Ishikawa (cell line): ENCODE results near the gene MRPL43.

Experiments
- CEBPB ChIP-seq: IDR thresholded peaks from 2 replicates; pipeline ENCODE4 v1.6.1; 2012
- CREB1 ChIP-seq: IDR thresholded peaks from 2 replicates; pipeline ENCODE4 v1.6.1; 2012; ENCODE audit warnings: low read depth
- EGR1 ChIP-seq: IDR thresholded peaks from 2 replicates; pipeline ENCODE4 v1.6.1; 2012
- EP300 ChIP-seq: IDR thresholded peaks from 2 replicates; pipeline ENCODE4 v1.6.1; 2012; ENCODE audit warnings: borderline replicate concordance
- FOXM1 ChIP-seq: IDR thresholded peaks from 2 replicates; pipeline ENCODE4 v1.6.1; 2012; ENCODE audit warnings: low read depth, borderline replicate concordance
- MAX ChIP-seq: IDR thresholded peaks from 2 replicates; pipeline ENCODE4 v1.6.1; 2012
- NFIC ChIP-seq: IDR thresholded peaks from 2 replicates; pipeline ENCODE4 v1.6.1; 2012
- RAD21 ChIP-seq: IDR thresholded peaks from 2 replicates; pipeline ENCODE4 v1.6.1; 2012; ENCODE audit warnings: low read depth
- REST ChIP-seq: IDR thresholded peaks from 2 replicates; pipeline ENCODE4 v1.6.1; 2012; ENCODE audit warnings: low read depth, mild to moderate bottlenecking
- TAF1 ChIP-seq: IDR thresholded peaks from 2 replicates; pipeline ENCODE4 v1.6.1; 2012; ENCODE audit warnings: low read depth, mild to moderate bottlenecking
- TCF12 ChIP-seq: IDR thresholded peaks from 2 replicates; pipeline ENCODE4 v1.6.1; 2012; ENCODE audit warnings: low read depth
- TEAD4 ChIP-seq: IDR thresholded peaks from 2 replicates; pipeline ENCODE4 v1.6.1; 2012
- USF1 ChIP-seq: IDR thresholded peaks from 2 replicates; pipeline ENCODE4 v1.6.1; 2012
- YY1 ChIP-seq: IDR thresholded peaks from 2 replicates; pipeline ENCODE4 v1.6.1; 2012; ENCODE audit warnings: low read depth
- ZBTB7A ChIP-seq: IDR thresholded peaks from 2 replicates; pipeline ENCODE4 v1.6.1; 2012; ENCODE audit warnings: low read depth

MRPL43 gene

GRCh38 chr10:101005361-101005760, 18.1 kb upstream of the MRPL43 start:
- TF ChIP-seq TCF12 = no peak
- TF ChIP-seq USF1 = no peak
- TF ChIP-seq MAX = no peak

GRCh38 chr10:101003639-101004206, 16.4 kb upstream of the MRPL43 start:
- no peak for TF ChIP-seq MAX
- no peak for TF ChIP-seq TEAD4
- TF ChIP-seq EP300 = no peak
- TF ChIP-seq EGR1 = no peak
- no peak for TF ChIP-seq YY1
- no peak for TF ChIP-seq NFIC
- no peak for TF ChIP-seq ZBTB7A
- TF ChIP-seq CEBPB = no peak
- TF ChIP-seq TCF12 = no peak
- TF ChIP-seq CREB1 = no peak
- TF ChIP-seq REST = no peak
- TF ChIP-seq TAF1 = no peak
- no peak for TF ChIP-seq RAD21
- no peak for TF ChIP-seq FOXM1
- no peak for TF ChIP-seq USF1

GRCh38 chr10:101002456-101002855, 15.2 kb upstream of the MRPL43 start:
- no peak for TF ChIP-seq RAD21
- no peak for TF ChIP-seq NFIC
- TF ChIP-seq CEBPB = no peak
- TF ChIP-seq EGR1 = no peak
- no peak for TF ChIP-seq YY1
- no peak for TF ChIP-seq TEAD4
- TF ChIP-seq FOXM1 = no peak
- TF ChIP-seq USF1 = no peak
- TF ChIP-seq MAX = no peak
- no peak for TF ChIP-seq TCF12
- no peak for TF ChIP-seq CREB1

- TF ChIP-seq EP300 = no peak
- no peak for TF ChIP-seq MAX
- TF ChIP-seq EGR1 = no peak
- no peak for TF ChIP-seq RAD21
- no peak for TF ChIP-seq ZBTB7A
- no peak for TF ChIP-seq TAF1
- TF ChIP-seq TEAD4 = no peak
- TF ChIP-seq CEBPB = no peak
- TF ChIP-seq REST = no peak
- no peak for TF ChIP-seq USF1
- TF ChIP-seq FOXM1 = no peak
- no peak for TF ChIP-seq NFIC
- no peak for TF ChIP-seq TCF12
- no peak for TF ChIP-seq YY1
- no peak for TF ChIP-seq CREB1
Measured at GRCh38 chr10:101001659-101002035, 14.3 kb upstream of the MRPL43 start.
